GM19239 (cell line): Measurements from ENCODE around the gene SDF2L1.
"Not testable (repeated sequence)": the region's sequence is repeated elsewhere in the genome, so short reads cannot be mapped to it uniquely, and the experiment has no call there.

Source experiments
- DNase-seq: peaks from one replicate; pipeline ENCODE4 v3.0.0; 2011; ENCODE audit warnings: low spot score; ENCODE audit not compliant: insufficient read length
- FAIRE-seq: peaks from 2 replicates; lab custom pipeline; 2011; peaks lifted over from hg19 to GRCh38; lab: Jason Lieb, UNC

Gene SDF2L1

GRCh38 chr22:21657360-21658032 is 15.4 kb downstream of the SDF2L1 start:
- peak; percentile 88 for DNase-seq
- peak; percentile 48 for FAIRE-seq

GRCh38 chr22:21659864-21660525 is 17.9 kb downstream of the SDF2L1 start:
- no peak for FAIRE-seq

GRCh38 chr22:21660904-21661303 is 18.8 kb downstream of the SDF2L1 start:
- DNase-seq (no peak), FAIRE-seq (no peak)

More at GRCh38 chr22:21659864-21660525, 17.9 kb downstream of the SDF2L1 start:
- DNase-seq, result no peak

- FAIRE-seq, result no peak
- no peak for DNase-seq
Measured at GRCh38 chr22:21661991-21662390, 19.9 kb downstream of the SDF2L1 start.

- no peak for FAIRE-seq
- no peak for DNase-seq
Measured at GRCh38 chr22:21663738-21664137, 21.6 kb downstream of the SDF2L1 start.

GRCh38 chr22:21665047-21665851 is 23.1 kb downstream of the SDF2L1 start:
- DNase-seq (no peak), FAIRE-seq (no peak)

- DNase-seq (no peak), FAIRE-seq (no peak)
Measured at GRCh38 chr22:21666786-21667185, 24.7 kb downstream of the SDF2L1 start.

- DNase-seq (no peak), FAIRE-seq (no peak)
Measured at GRCh38 chr22:21669026-21669425, 26.9 kb downstream of the SDF2L1 start.

GRCh38 chr22:21672107-21672629 is 30.1 kb downstream of the SDF2L1 start:
- no peak for FAIRE-seq
- no peak for DNase-seq

- FAIRE-seq, result no peak
Measured at GRCh38 chr22:21673534-21674321, 31.6 kb downstream of the SDF2L1 start.

GRCh38 chr22:21674638-21675245 is 32.6 kb downstream of the SDF2L1 start:
- no peak for FAIRE-seq
- DNase-seq, result no peak

More at GRCh38 chr22:21673534-21674321, 31.6 kb downstream of the SDF2L1 start:
- no peak for DNase-seq

- DNase-seq, result no peak
- FAIRE-seq, result no peak
Measured at GRCh38 chr22:21677606-21678443, 35.7 kb downstream of the SDF2L1 start.

- FAIRE-seq, result not testable (repeated sequence)
Measured at GRCh38 chr22:21678842-21679241, 36.7 kb downstream of the SDF2L1 start.

GRCh38 chr22:21679383-21679782 is 37.3 kb downstream of the SDF2L1 start:
- DNase-seq, result no peak
- no peak for FAIRE-seq

More at GRCh38 chr22:21678842-21679241, 36.7 kb downstream of the SDF2L1 start:
- not testable (repeated sequence) for DNase-seq

- FAIRE-seq (no peak), DNase-seq (no peak)
Measured at GRCh38 chr22:21680830-21681565, 38.9 kb downstream of the SDF2L1 start.

- FAIRE-seq (no peak), DNase-seq (no peak)
Measured at GRCh38 chr22:21681566-21682370, 39.7 kb downstream of the SDF2L1 start.
